PC-3 (cell line): Measurements from ENCODE around the gene LSM3. TPM values are rescaled to one million over a fixed set of nuclear protein-coding genes. Genes with fewer than 3 reads are reported as not detected.

Experiments used
- ATAC-seq: fragments of 200-7000 bp; cut with Tn5 transposase; 2 replicates; pipeline ENCODE4 v1.9.1; 2020; ENCODE audit warnings: mild to moderate bottlenecking, moderate library complexity
- BruUV-seq: library from RNA; stranded (reverse); fragments of 400-500 nt; replicated peaks from 2 replicates; lab custom pipeline; 2021; lab: Mats Ljungman, UMichigan
- CTCF ChIA-PET: fragments of 300-600 bp; sonication (Branson Sonifier 250); formaldehyde crosslinking; loops from one replicate; lab custom pipeline; 2022; ENCODE audit warnings: antibody characterized with exemption; lab: Charles Lee
- POLR2A ChIA-PET: fragments of 300-600 bp; sonication (Branson Sonifier 250); formaldehyde crosslinking; loops from one replicate; lab custom pipeline; 2022; ENCODE audit warnings: antibody characterized with exemption; ENCODE audit not compliant: unreplicated experiment; lab: Charles Lee
- DNase-seq: peaks from one replicate; pipeline ENCODE4 v3.0.0-alpha.2; 2015
- H2AFZ ChIP-seq: fragments of 300-600 bp; sonication (generic); 2 replicates; pipeline ENCODE4 v1.6.0; 2016; ENCODE audit warnings: antibody characterized with exemption, low read length
- H3F3A ChIP-seq: fragments of 300-600 bp; sonication (generic); one replicate; pipeline ENCODE4 v1.6.0; 2017; ENCODE audit warnings: antibody characterized with exemption, low read length, control low read depth, mild to moderate bottlenecking; ENCODE audit not compliant: unreplicated experiment
- H3K27ac ChIP-seq: fragments of 300-600 bp; sonication (generic); 2 replicates; pipeline ENCODE4 v1.5.1; 2016; ENCODE audit warnings: mild to moderate bottlenecking, low read length
- H3K27me3 ChIP-seq: fragments of 300-600 bp; sonication (generic); 2 replicates; pipeline ENCODE4 v1.6.1; 2016; ENCODE audit warnings: low read length, mixed read lengths
- H3K36me3 ChIP-seq: fragments of 300-600 bp; sonication (generic); 2 replicates; pipeline ENCODE4 v1.6.1; 2016; ENCODE audit warnings: low read depth, mixed run types, low read length, mixed read lengths
- H3K4me1 ChIP-seq: fragments of 300-600 bp; sonication (generic); 2 replicates; pipeline ENCODE4 v1.5.1; 2016; ENCODE audit warnings: low read length; ENCODE audit not compliant: insufficient read depth
- H3K4me2 ChIP-seq: fragments of 300-600 bp; sonication (generic); 2 replicates; pipeline ENCODE4 v1.6.0; 2016; ENCODE audit warnings: low read length
- H3K4me3 ChIP-seq: fragments of 300-600 bp; sonication (generic); 2 replicates; pipeline ENCODE4 v1.5.1; 2016; ENCODE audit warnings: mild to moderate bottlenecking, low read length, mixed read lengths
- H3K79me2 ChIP-seq: fragments of 300-600 bp; sonication (generic); 2 replicates; pipeline ENCODE4 v1.6.1; 2017; ENCODE audit warnings: low read length, mixed read lengths
- H3K9ac ChIP-seq: fragments of 300-600 bp; sonication (generic); 2 replicates; pipeline ENCODE4 v1.6.0; 2016; ENCODE audit warnings: mild to moderate bottlenecking, low read length
- H3K9me2 ChIP-seq: fragments of 300-600 bp; sonication (generic); replicated peaks from 2 replicates; pipeline ENCODE4 v1.6.1; 2016; ENCODE audit warnings: mixed run types, low read length, mixed read lengths
- H3K9me3 ChIP-seq: fragments of 300-600 bp; sonication (generic); 2 replicates; pipeline ENCODE4 v1.6.1; 2016; ENCODE audit warnings: low read length, mixed read lengths
- H4K20me1 ChIP-seq: fragments of 300-600 bp; sonication (generic); 2 replicates; pipeline ENCODE4 v1.6.1; 2016; ENCODE audit warnings: low read length, mixed read lengths
- CTCF ChIP-seq: fragments of 300-600 bp; sonication (generic); conservative IDR thresholded peaks from 2 replicates; pipeline ENCODE4 v1.5.1; 2017; ENCODE audit warnings: antibody characterized with exemption, low read depth, mild to moderate bottlenecking, low read length
- EZH2 ChIP-seq: fragments of 300-600 bp; sonication (generic); IDR thresholded peaks from one replicate; pipeline ENCODE4 v1.6.1; 2017; ENCODE audit warnings: antibody characterized with exemption, mild to moderate bottlenecking, low read length; ENCODE audit not compliant: unreplicated experiment
- EZH2phosphoT487 ChIP-seq: fragments of 300-600 bp; sonication (generic); IDR thresholded peaks from 2 replicates; pipeline ENCODE4 v1.6.1; 2018; ENCODE audit warnings: mild to moderate bottlenecking, antibody characterized with exemption, low read length, borderline replicate concordance
- intact Hi-C: fragments of 100-400 bp; cut with micrococcal nuclease; formaldehyde crosslinking; loops from 2 replicates; pipeline ENCODE4 v1.9.0; 2023
- total RNA-seq: library from RNA; depleted of rRNA; stranded (reverse); fragments of >200 nt; gene quantifications from 2 replicates; pipeline ENCODE4 v1.2.3, GENCODE V29; 2014

Gene LSM3
- total RNA-seq, 1 experiment from 2014 or later: 27.2 TPM

GRCh38 chr3:14158370-14158769, 20.2 kb upstream of the LSM3 start:
- POLR2A ChIA-PET: interaction anchor here (0.6 kb wide), 1 partner anchor 17 kb away, joined by 11 read pairs; no protein-coding TSS in a partner anchor

GRCh38 chr3:14159426-14159825, 19.2 kb upstream of the LSM3 start:
- no peak overlapping the region for H3K9ac ChIP-seq
- intact Hi-C loops: no loop called here
- no peaks in the 10 kb centered on the region for H3K4me1 ChIP-seq
- no peak overlapping the region for H2AFZ ChIP-seq
- TF ChIP-seq EZH2phosphoT487: no peak
- TF ChIP-seq EZH2: no peak
- TF ChIP-seq CTCF: no peak
- DNase-seq: no peak
- H3K27ac ChIP-seq: no peak overlapping the region
- no peak overlapping the region for H3K4me2 ChIP-seq
- H3K79me2 ChIP-seq: no peaks in the 10 kb centered on the region
- H3K36me3 ChIP-seq: peaks cover 67% of the 10 kb centered on the region
- CTCF ChIA-PET: no interaction called here
- H3K27me3 ChIP-seq: no peaks in the 10 kb centered on the region
- no TSS peak for BruUV-seq
- POLR2A ChIA-PET: no interaction called here
- H3K9me3 ChIP-seq: 0 out of 2 replicates have a peak, but pooled peaks cover 7% of the 10 kb centered on the region
- H4K20me1 ChIP-seq: no peaks in the 10 kb centered on the region
- no peak for ATAC-seq
- H3F3A ChIP-seq: no peaks in the 10 kb centered on the region
- no peaks in the 10 kb centered on the region for H3K9me2 ChIP-seq
- no peak overlapping the region for H3K4me3 ChIP-seq

More at GRCh38 chr3:14158370-14158769, 20.2 kb upstream of the LSM3 start:
- Histone ChIP-seq H3K4me1 (no peaks in the 10 kb centered on the region), H3K9ac (no peak overlapping the region), H3K27me3 (no peaks in the 10 kb centered on the region), H3F3A (no peaks in the 10 kb centered on the region), H3K9me2 (no peaks in the 10 kb centered on the region), H3K79me2 (no peaks in the 10 kb centered on the region), H4K20me1 (no peaks in the 10 kb centered on the region), H3K4me2 (no peak overlapping the region), H3K27ac (no peak overlapping the region), H3K9me3 (0 out of 2 replicates have a peak, but pooled peaks cover 7% of the 10 kb centered on the region), H2AFZ (no peak overlapping the region), H3K36me3 (peaks cover 62% of the 10 kb centered on the region), H3K4me3 (no peak overlapping the region)
- BruUV-seq: no TSS peak
- CTCF ChIA-PET: no interaction called here
- intact Hi-C loops: no loop called here
- TF ChIP-seq CTCF (no peak), EZH2 (no peak), EZH2phosphoT487 (no peak)
- ATAC-seq (no peak), DNase-seq (no peak)

GRCh38 chr3:14161282-14161681, 17.3 kb upstream of the LSM3 start:
- Histone ChIP-seq H3K27me3 (no peaks in the 10 kb centered on the region), H3K9me2 (no peaks in the 10 kb centered on the region), H3K27ac (no peak overlapping the region), H3K79me2 (no peaks in the 10 kb centered on the region), H2AFZ (no peak overlapping the region), H3K4me2 (no peak overlapping the region), H3K36me3 (peaks cover 79% of the 10 kb centered on the region), H3K4me1 (no peaks in the 10 kb centered on the region), H3F3A (no peaks in the 10 kb centered on the region), H3K9me3 (0 out of 2 replicates have a peak, but pooled peaks cover 7% of the 10 kb centered on the region), H3K4me3 (no peak overlapping the region), H4K20me1 (no peaks in the 10 kb centered on the region), H3K9ac (no peak overlapping the region)
- intact Hi-C loops: no loop called here
- TF ChIP-seq EZH2phosphoT487 (no peak), EZH2 (no peak), CTCF (no peak)
- ATAC-seq: no peak
- BruUV-seq: no TSS peak
- DNase-seq: no peak
- ChIA-PET CTCF (no interaction called here), POLR2A (no interaction called here)
